AML-193 (cell line): ENCODE measurements around the gene GAL3ST1.
"Not testable (repeated sequence)": the region's sequence is repeated elsewhere in the genome, so short reads cannot be mapped to it uniquely, and the experiment has no call there.

ENCODE experiments used
- DNase-seq, 2 experiments: peaks; one replicate each; lab custom pipeline; 2025; lab: John Stamatoyannopoulos, UW

The GAL3ST1 gene

GRCh38 chr22:30596886-30597285, 22.4 kb upstream of the GAL3ST1 start:
- DNase-seq, result no peak

GRCh38 chr22:30596199-30596598, 21.7 kb upstream of the GAL3ST1 start:
- DNase-seq, result no peak

- DNase-seq, result not testable (repeated sequence)
These were observed 17.9 kb upstream of the GAL3ST1 start for GRCh38 chr22:30592360-30592713.

GRCh38 chr22:30591588-30592359, 17.3 kb upstream of the GAL3ST1 start, which contains the start of gene PES1:
PES1 (minus strand) TSS chr22:30591910; CDS start chr22:30591833, 77 bp downstream.
- peak; percentile 92 to 97 for DNase-seq

GRCh38 chr22:30591191-30591587, 16.7 kb upstream of the GAL3ST1 start:
- no peak for DNase-seq

DNA sequence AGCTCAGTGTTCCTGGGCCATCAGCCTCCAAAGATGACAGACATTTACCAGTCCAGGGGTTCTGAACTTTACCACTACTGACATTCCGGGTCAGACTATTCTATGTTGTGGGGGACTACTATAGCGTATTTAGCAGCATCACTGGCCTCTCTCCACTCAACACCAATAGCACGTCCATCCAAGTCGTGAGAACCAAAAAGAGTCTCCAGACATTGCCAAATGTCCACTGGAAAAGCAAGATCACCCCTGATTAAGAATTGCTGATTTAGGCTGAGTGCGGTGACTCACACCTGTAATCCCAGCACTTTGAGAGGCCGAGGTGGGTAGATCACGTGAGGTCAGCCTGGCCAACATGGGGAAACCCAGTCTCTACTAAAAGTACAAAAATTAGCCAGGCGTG, 11.9 kb upstream of the GAL3ST1 start:
- no peak for DNase-seq

DNA sequence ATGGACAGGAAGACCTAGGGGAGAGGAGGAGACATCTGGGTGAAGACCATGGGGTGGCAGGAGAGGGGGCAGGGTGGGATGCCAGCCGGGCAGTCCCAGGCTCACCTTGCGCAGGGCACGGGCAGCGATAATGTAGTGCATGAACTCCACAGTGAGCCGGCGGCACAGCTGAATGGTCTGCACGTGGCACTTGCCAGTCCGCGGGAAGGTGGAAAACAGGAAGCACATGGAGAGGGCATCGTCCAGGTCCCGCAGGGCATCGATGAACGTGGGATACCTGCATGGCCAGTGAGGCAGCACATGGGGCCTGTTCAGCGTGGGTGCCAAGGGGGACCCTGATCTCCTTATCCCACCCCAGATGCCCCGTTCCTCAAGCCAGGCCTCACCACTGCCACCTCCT, 10.0 kb upstream of the GAL3ST1 start:
- DNase-seq, result no peak

GRCh38 chr22:30582788-30583545, 8.5 kb upstream of the GAL3ST1 start:
- no peak for DNase-seq

- DNase-seq, result no peak
These were observed 7.6 kb upstream of the GAL3ST1 start for GRCh38 chr22:30582051-30582450.

DNA sequence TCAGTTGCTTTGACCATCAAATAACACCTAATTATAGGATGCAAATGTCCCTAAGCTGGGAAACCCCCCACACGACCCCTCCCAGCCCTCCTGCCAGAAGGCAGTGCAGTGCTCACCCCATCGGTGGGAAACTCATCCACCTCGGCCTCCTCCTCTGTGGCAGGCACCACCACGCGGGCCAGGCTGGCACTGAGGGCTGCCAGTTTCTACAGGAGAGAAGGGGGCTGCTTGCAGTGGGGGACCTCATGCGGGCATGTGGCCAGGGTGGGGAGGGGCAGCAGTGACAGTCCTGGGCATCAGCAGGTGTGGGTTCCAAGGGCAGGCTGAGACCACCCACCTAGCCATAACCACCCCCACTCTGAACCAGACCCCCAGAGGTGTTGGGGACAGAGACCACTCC, 6.4 kb upstream of the GAL3ST1 start:
- no peak for DNase-seq

GRCh38 chr22:30578481-30578880, 4.0 kb upstream of the GAL3ST1 start:
- DNase-seq, result no peak

DNA sequence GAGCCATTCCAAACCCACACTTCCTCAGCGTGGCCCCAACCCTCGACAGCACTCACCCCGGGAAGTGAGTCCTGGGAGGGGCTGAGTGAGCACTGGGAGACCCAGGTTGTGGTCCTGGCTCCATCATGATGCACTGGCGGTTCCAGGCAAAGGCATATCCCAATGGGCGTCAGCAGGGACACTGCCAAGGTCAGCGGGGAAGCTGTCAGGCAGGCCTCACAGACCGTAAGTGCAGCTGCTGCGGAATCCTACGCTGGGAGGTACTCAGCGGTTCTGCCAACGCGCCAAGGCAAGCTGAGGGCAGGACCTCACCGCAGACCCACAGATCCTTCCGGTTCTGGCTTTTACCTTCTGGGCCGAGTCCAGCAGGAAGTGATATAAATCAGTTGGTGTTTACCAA, 1.4 kb upstream of the GAL3ST1 start:
- DNase-seq, result no peak

DNA sequence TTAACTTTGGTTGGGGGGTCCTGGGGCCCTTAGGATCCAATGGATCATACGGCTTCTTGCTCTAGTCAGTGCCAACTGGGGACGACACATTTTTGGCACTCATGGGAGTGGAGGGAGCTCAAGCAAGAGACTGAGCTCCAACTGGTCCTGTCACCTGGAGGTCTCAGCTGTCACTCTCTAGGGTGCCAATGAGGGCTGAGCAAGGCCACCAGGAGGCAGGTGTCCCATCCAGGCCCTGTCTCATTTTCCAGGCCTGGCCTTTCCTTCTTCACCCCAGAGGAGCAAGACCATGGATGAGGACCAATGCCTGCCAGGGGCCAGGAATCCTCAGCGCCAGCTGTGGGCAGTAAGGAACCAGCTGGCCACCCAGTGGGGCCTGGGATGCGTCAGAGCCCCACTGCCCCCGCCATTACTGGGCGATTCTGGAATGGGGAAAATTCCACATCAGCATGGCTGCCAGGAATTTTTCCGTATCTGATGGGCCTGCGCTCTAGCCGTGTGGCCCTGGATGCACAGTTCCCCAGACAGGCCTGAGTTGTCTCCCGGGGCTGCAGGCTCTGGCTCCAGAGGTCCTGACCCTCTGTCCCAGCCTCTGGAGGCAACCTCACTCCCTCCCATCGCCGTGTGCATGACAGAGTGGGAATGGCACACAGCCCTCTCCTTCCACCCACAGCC, 669 bp upstream of the GAL3ST1 start:
- DNase-seq, result no peak

- no peak for DNase-seq
These were observed 821 bp downstream of the GAL3ST1 start for GRCh38 chr22:30573594-30574094.

DNA sequence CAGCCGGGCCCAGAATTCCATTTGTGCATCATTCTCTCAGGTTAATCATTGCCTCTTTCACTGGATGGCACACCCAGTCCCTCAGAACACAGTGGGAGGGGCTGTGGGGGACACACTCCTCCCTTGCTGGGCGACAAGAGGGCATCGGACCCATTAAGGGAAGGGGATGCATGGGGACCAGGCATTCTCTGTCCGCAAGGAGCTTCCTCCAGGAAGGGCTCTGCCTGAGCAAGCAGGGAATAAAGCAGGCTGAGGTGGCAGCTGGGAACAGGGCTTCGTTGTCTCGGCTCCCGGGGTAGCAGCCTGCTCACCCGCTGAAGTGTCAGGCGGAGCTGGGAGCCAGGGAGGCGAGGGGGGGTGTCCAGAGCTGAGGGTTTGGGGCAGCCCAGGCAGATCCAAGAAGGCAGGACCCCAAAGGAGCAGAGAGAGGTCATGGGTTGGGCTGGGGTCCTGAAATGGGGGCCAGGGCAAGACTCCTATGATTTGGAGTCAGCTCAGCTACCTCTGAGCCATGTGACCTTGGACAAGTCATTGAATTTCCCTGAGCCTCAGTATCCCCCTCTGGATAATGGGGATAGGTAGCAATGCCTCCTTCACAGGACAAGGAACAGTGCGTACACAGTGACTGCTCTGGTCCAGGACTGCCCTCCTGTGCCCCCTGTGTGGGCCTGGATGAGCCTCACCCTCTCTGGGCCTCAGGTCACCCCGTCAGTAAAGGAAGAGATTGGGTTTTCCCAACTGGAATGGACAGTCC, 1.4 kb downstream of the GAL3ST1 start:
- DNase-seq, result no peak

- no peak for DNase-seq
These were observed 2.3 kb downstream of the GAL3ST1 start for GRCh38 chr22:30572210-30572609.

- DNase-seq, result no peak
These were observed 4.7 kb downstream of the GAL3ST1 start for GRCh38 chr22:30569674-30570202.

DNA sequence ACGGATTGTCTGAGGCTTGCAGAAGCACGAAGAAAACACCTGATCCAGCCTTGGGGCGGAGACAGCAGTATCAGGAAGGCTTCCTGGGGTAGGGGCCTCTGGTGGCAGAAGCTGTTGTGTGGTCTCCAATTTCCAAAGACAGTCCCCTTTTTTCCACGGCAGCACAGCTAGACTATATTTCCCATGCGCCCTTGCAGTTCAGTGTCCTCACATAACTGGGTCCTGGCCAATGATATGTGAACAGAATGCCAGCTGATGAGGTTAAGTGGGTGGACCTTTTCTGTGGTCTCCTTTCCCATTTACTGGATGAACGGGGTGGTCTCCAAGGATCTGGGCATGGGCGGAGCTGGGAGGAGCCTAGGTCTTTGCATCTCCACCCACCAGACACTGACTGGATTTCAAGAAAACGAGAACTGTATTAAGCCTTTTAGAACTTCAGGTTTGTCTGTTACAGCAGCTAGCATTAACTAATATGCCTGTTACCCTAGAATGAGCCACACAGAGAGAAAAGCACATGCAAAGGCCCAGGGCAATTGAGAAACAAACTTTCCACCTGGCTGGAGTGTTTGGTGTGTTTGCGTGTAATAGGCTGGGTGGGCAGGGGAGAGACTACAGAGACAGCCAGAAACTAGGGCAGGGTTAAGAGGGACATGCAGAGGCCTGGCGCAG, 6.2 kb downstream of the GAL3ST1 start:
- no peak for DNase-seq

GRCh38 chr22:30567277-30567676, 7.2 kb downstream of the GAL3ST1 start:
- DNase-seq, result not testable (repeated sequence)

- DNase-seq, result no peak
These were observed 8.3 kb downstream of the GAL3ST1 start for GRCh38 chr22:30566125-30566524.

DNA sequence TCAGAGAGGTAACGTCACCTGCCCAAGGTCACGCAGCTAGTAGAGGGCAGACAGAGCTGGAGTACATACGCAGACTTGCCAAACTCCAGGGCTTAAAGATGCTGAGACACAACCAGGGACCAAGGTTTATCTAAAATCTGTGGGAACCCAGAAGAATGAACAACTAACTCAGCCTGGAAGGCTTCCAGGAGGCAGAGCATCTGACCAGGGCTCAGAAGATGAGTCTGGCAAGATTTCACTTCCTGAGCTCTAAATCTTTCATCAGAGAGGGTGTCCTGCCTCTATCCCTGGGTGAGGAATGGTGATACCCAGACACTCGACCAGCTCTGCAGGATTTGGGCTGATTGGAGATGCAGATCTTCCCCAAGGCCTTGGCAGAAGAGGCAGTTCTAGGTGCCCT, 9.1 kb downstream of the GAL3ST1 start:
- no peak for DNase-seq
